ENCODE data around the gene C1QL2. TPM values are rescaled to one million over a fixed set of nuclear protein-coding genes. Genes with fewer than 3 reads are reported as not detected.

The C1QL2 gene
- total and polyA plus RNA-seq, 2 experiments from 2014 or later, result 4.9 to 12.9 TPM

GRCh38 chr2:119181391-119181790 lies 22.8 kb upstream of the C1QL2 start:
- DNase-seq (ENCODE audit: low spot score), result no peak
- Histone ChIP-seq H3K4me3 (no peak overlapping the region), H3K9me3 (ENCODE audit: low read depth) (no peaks in the 10 kb centered on the region), H2AFZ (no peak overlapping the region), H3K9me2 (replicated peaks; ENCODE audit: insufficient read depth) (no peaks in the 10 kb centered on the region), H3K79me2 (no peaks in the 10 kb centered on the region), H3K27me3 (no peaks in the 10 kb centered on the region), H3K36me3 (replicated peaks; ENCODE audit: insufficient read depth, low read depth) (no peaks in the 10 kb centered on the region), H3K4me1 (ENCODE audit: insufficient read depth) (no peaks in the 10 kb centered on the region), H4K20me1 (ENCODE audit: insufficient read depth, poor library complexity, severe bottlenecking) (no peaks in the 10 kb centered on the region), H3K27ac (no peak overlapping the region), H3K4me2 (no peak overlapping the region)
- no peak for TF ChIP-seq EZH2phosphoT487 (IDR thresholded peaks at IDR 0.05; ENCODE audit: low read depth, severe bottlenecking, unreplicated experiment)
- TF ChIP-seq, protein P1, sequence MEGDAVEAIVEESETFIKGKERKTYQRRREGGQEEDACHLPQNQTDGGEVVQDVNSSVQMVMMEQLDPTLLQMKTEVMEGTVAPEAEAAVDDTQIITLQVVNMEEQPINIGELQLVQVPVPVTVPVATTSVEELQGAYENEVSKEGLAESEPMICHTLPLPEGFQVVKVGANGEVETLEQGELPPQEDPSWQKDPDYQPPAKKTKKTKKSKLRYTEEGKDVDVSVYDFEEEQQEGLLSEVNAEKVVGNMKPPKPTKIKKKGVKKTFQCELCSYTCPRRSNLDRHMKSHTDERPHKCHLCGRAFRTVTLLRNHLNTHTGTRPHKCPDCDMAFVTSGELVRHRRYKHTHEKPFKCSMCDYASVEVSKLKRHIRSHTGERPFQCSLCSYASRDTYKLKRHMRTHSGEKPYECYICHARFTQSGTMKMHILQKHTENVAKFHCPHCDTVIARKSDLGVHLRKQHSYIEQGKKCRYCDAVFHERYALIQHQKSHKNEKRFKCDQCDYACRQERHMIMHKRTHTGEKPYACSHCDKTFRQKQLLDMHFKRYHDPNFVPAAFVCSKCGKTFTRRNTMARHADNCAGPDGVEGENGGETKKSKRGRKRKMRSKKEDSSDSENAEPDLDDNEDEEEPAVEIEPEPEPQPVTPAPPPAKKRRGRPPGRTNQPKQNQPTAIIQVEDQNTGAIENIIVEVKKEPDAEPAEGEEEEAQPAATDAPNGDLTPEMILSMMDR (IDR thresholded peaks at IDR 0.05; ENCODE audit: poor library complexity), result no peak
- TF ChIP-seq EZH2 (IDR thresholded peaks at IDR 0.05; ENCODE audit: borderline replicate concordance), result no peak
- WGBS (ENCODE audit: low lambda C conversion rate, missing lambda C conversion rate), result 88% methylated on average over 10 of the region's 10 CpGs

DNA sequence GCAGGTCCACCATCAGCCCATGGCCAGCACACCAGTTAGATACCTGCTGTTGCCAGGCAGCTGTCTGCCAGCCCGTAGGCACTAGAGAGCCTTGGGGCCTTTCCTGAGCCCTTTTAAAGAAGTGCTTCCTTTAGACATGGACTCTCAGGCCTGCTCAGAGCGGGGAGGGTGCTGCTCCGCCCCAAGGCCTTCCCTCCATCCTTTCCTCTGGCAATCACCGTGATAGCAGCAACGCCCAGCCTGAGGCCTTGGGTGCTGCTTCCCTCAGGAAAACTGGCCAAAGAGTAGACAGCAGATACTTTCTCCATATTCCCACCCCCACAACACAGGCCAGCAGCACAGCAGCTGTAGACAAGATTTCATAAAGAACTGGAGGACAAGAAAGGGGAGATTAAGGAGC lies 22.3 kb upstream of the C1QL2 start:
- H3K9me3 ChIP-seq (ENCODE audit: low read depth), result no peaks in the 10 kb centered on the region
- 80% methylated on average over 5 of the region's 5 CpGs for WGBS (ENCODE audit: low lambda C conversion rate, missing lambda C conversion rate)
- no peak for TF ChIP-seq EZH2phosphoT487 (IDR thresholded peaks at IDR 0.05; ENCODE audit: low read depth, severe bottlenecking, unreplicated experiment)
- TF ChIP-seq, protein P1 (IDR thresholded peaks at IDR 0.05; ENCODE audit: poor library complexity), result no peak
- TF ChIP-seq EZH2 (IDR thresholded peaks at IDR 0.05; ENCODE audit: borderline replicate concordance), result no peak
- H3K9me2 ChIP-seq (replicated peaks; ENCODE audit: insufficient read depth), result no peaks in the 10 kb centered on the region
- DNase-seq (ENCODE audit: low spot score), result no peak
- no peaks in the 10 kb centered on the region for H3K27me3 ChIP-seq
- no peaks in the 10 kb centered on the region for H4K20me1 ChIP-seq (ENCODE audit: insufficient read depth, poor library complexity, severe bottlenecking)
- no peak overlapping the region for H2AFZ ChIP-seq
- H3K4me3 ChIP-seq, result no peak overlapping the region
- H3K27ac ChIP-seq, result no peak overlapping the region
- H3K4me2 ChIP-seq, result no peak overlapping the region
- H3K36me3 ChIP-seq (replicated peaks; ENCODE audit: insufficient read depth, low read depth), result no peaks in the 10 kb centered on the region
- H3K4me1 ChIP-seq (ENCODE audit: insufficient read depth), result no peaks in the 10 kb centered on the region
- H3K79me2 ChIP-seq, result no peaks in the 10 kb centered on the region

DNA sequence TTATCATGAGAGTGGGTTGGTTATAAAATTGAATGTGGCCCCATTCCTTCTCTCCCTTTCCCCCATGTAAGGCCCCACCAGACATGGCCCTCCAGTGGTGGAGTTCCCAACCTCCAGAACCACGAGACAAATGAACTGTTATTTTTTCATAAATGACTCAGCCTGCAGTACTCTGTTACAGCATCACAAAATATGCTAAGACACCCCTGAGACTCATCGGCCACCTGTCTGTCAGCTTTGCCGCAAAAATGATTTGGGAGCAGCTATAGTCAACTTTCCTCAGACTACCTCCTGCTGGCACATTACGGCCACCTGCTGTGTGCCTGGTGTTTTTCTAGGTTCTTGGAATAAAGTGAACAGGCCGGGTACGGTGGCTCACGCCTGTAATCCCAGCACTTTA lies 21.4 kb upstream of the C1QL2 start:
- H3K4me2 ChIP-seq, result no peak overlapping the region
- no peak overlapping the region for H2AFZ ChIP-seq
- DNase-seq (ENCODE audit: low spot score), result no peak
- H3K4me1 ChIP-seq (ENCODE audit: insufficient read depth), result no peaks in the 10 kb centered on the region
- no peaks in the 10 kb centered on the region for H3K9me3 ChIP-seq (ENCODE audit: low read depth)
- no peaks in the 10 kb centered on the region for H3K9me2 ChIP-seq (replicated peaks; ENCODE audit: insufficient read depth)
- H3K27me3 ChIP-seq, result no peaks in the 10 kb centered on the region
- H4K20me1 ChIP-seq (ENCODE audit: insufficient read depth, poor library complexity, severe bottlenecking), result no peaks in the 10 kb centered on the region
- no peaks in the 10 kb centered on the region for H3K79me2 ChIP-seq
- no peak overlapping the region for H3K27ac ChIP-seq
- H3K4me3 ChIP-seq, result no peak overlapping the region
- no peaks in the 10 kb centered on the region for H3K36me3 ChIP-seq (replicated peaks; ENCODE audit: insufficient read depth, low read depth)
- WGBS (ENCODE audit: low lambda C conversion rate, missing lambda C conversion rate), result 83% methylated on average over 7 of the region's 7 CpGs
- TF ChIP-seq, protein P1 (IDR thresholded peaks at IDR 0.05; ENCODE audit: poor library complexity), result no peak
- TF ChIP-seq EZH2 (IDR thresholded peaks at IDR 0.05; ENCODE audit: borderline replicate concordance), result no peak
- TF ChIP-seq EZH2phosphoT487 (IDR thresholded peaks at IDR 0.05; ENCODE audit: low read depth, severe bottlenecking, unreplicated experiment), result no peak

DNA sequence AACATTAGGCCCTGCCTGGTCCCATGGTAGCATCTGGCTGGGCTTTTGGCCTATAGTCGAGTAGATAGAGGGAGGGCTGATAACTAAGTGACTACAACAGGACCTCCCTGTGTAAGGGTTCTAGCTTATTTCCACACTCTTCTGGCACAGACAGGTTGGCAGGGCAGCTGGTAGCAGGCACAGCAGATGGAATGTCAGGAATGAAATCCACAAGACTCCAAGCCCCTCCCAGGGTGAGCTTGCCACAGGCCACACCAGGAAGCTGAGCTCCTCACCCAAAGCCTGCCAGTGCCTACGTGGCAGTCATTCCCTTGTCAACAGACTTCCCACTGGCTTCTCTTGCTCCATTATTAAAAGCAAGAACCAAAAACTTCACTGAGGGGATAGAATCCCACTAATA lies 20.7 kb upstream of the C1QL2 start:
- TF ChIP-seq, protein P1 (IDR thresholded peaks at IDR 0.05; ENCODE audit: poor library complexity), result no peak
- TF ChIP-seq EZH2phosphoT487 (IDR thresholded peaks at IDR 0.05; ENCODE audit: low read depth, severe bottlenecking, unreplicated experiment) (no peak), EZH2 (IDR thresholded peaks at IDR 0.05; ENCODE audit: borderline replicate concordance) (no peak)
- 85% methylated on average over 2 of the region's 2 CpGs for WGBS (ENCODE audit: low lambda C conversion rate, missing lambda C conversion rate)
- H2AFZ ChIP-seq, result no peak overlapping the region

More for the DNA sequence above, 20.7 kb upstream of the C1QL2 start:
- H3K4me3 ChIP-seq, result no peak overlapping the region
- H3K27ac ChIP-seq, result no peak overlapping the region
- H3K36me3 ChIP-seq (replicated peaks; ENCODE audit: insufficient read depth, low read depth), result no peaks in the 10 kb centered on the region
- H3K9me2 ChIP-seq (replicated peaks; ENCODE audit: insufficient read depth), result no peaks in the 10 kb centered on the region
- no peaks in the 10 kb centered on the region for H3K27me3 ChIP-seq
- H3K4me1 ChIP-seq (ENCODE audit: insufficient read depth), result no peaks in the 10 kb centered on the region
- no peak overlapping the region for H3K4me2 ChIP-seq
- no peaks in the 10 kb centered on the region for H3K9me3 ChIP-seq (ENCODE audit: low read depth)
- DNase-seq (ENCODE audit: low spot score), result no peak
- no peaks in the 10 kb centered on the region for H4K20me1 ChIP-seq (ENCODE audit: insufficient read depth, poor library complexity, severe bottlenecking)
- H3K79me2 ChIP-seq, result no peaks in the 10 kb centered on the region
